Memory B cell (primary cell): Measurements from ENCODE around the gene NECTIN3.

Experiments used
- ATAC-seq: fragments of 150-1000 bp; cut with Tn5 transposase; 2 replicates; pipeline ENCODE4 v1.10.0; 2021; ENCODE audit warnings: low read depth, mild to moderate bottlenecking, moderate library complexity
- DNase-seq, 2 donors: peaks; one replicate each; pipeline ENCODE4 v3.0.0; 2022; ENCODE audit warnings: low spot score in 2 of 2
- H3K27ac Mint-ChIP-seq: one replicate; pipeline ENCODE4 v1.8.0; 2022; ENCODE audit warnings: mild to moderate bottlenecking, moderate library complexity, mixed read lengths
- H3K27me3 Mint-ChIP-seq: one replicate; pipeline ENCODE4 v1.8.0; 2022; ENCODE audit warnings: mixed read lengths
- H3K36me3 Mint-ChIP-seq: one replicate; pipeline ENCODE4 v1.8.0; 2022; ENCODE audit warnings: mild to moderate bottlenecking, mixed read lengths
- H3K4me1 Mint-ChIP-seq: one replicate; pipeline ENCODE4 v1.8.0; 2022; ENCODE audit warnings: mixed read lengths
- H3K4me3 Mint-ChIP-seq: one replicate; pipeline ENCODE4 v1.8.0; 2022; ENCODE audit warnings: mild to moderate bottlenecking, moderate library complexity, mixed read lengths
- H3K9me3 Mint-ChIP-seq: one replicate; pipeline ENCODE4 v1.8.0; 2022; ENCODE audit warnings: mixed read lengths

The NECTIN3 gene

DNA sequence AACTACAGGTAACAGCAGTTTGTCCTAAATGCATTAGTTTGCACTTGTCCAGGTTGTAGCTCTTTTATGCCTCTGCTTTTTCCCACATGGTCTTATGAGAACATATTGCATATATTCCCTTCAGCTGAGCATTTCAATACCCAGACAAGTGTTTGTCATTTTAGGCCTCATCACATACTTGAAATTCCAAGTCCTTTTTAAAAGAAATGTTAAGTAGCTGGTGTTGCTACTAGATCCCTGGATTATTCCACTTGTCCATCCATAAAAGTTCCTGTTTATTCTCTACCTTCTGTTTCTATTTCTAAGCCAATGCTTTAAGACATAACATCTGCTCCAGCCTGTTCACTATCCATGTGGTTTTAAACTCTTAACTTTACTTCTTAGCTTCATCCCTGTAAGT lies 128.4 kb downstream of the NECTIN3 start:
- Mint-ChIP-seq H3K27me3 (no peaks in the 10 kb centered on the region), H3K9me3 (no peaks in the 10 kb centered on the region), H3K27ac (no peak overlapping the region), H3K4me3 (no peak overlapping the region), H3K4me1 (no peaks in the 10 kb centered on the region), H3K36me3 (no peaks in the 10 kb centered on the region)
- DNase-seq (no peak), ATAC-seq (no peak)

DNA sequence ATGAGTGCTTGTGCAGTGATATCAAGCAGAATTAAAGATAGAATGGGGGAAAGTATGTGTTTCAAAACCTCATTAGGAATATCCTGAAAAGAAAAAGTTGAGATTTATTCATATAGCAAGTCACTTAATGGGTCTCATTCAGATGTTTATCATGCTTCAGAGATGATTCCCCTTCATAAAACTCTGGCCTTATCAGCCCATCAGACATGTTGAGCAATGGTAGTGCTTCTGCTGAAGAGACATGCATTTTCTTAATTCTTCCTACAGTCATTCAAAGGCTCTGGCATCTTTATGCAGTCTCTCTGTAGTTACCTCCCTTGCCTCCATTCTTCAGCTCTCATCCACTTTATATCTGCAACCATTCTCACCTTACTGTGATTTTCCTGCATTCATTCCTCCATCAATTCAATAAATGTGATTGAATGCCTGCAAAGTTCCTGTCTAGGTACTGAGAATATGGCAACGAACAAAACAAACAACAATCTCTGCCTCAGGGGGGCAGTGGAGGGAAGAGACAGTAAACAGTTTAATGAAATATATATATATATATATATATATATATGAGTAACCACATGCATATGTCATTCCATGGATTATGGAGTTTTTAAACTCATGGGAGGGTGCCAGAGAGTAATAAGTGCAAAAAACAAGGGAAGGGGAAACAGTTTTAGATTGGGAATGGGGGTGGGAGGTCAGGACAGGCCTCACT lies 138.5 kb downstream of the NECTIN3 start:
- Mint-ChIP-seq H3K4me1 (no peaks in the 10 kb centered on the region), H3K4me3 (no peak overlapping the region), H3K27me3 (no peaks in the 10 kb centered on the region), H3K9me3 (no peaks in the 10 kb centered on the region), H3K36me3 (no peaks in the 10 kb centered on the region), H3K27ac (no peak overlapping the region)
- ATAC-seq (no peak), DNase-seq (no peak)

DNA sequence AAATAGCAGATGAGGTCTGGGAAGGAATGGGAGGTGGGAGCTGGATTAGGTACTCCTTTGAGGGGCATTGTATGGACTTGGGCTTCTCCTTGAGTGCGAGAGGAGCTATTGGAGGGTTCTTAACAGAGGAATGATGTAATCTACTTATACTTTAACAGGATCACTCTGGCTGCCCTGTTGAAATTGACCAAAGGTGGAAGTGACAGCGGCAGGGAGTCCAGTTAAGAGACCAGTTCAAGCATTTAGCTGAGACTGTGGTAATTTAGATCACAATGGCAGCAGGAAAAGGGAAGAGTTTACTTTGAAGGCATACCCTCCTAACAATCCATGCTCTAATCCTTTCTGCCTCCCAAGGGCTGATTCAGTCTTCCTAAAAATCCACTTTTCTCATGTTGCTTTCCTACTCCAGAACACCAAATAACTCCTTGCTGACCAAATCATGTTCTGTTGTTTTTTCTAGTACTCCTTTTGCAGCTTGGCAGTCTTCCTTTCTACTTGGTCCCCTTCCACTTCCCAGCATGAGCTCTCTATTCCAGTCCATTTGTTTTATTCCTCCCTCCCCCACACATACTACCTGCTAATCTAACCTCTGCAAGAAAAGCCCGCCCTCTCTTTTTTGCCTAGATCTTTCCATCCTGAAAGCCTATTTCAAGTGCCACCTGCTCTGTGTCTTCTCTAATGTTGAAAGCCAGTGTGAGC lies 139.4 kb downstream of the NECTIN3 start:
- Mint-ChIP-seq H3K4me3 (no peak overlapping the region), H3K4me1 (no peaks in the 10 kb centered on the region), H3K9me3 (no peaks in the 10 kb centered on the region), H3K27ac (no peak overlapping the region), H3K36me3 (no peaks in the 10 kb centered on the region), H3K27me3 (no peaks in the 10 kb centered on the region)
- DNase-seq = no peak
- no peak for ATAC-seq

DNA sequence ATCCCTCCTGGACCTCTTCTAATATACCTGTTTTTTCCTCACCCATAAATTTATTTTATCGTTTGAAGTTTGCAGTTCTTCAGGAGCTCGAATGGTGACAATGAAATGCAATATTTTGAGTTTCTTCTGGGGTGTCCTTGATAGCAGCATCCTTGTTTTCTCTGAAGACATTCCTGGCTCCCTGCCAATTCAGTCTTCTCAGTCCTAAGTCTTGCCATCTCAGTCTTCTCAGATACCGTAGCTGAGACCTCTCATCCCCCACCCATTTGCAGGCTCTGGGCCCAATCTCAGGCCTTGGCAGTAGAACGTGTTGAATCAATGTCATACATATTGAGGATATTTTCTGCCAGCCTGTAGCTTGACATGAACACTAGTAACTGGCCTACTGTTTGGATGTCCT lies 140.9 kb downstream of the NECTIN3 start:
- Mint-ChIP-seq H3K4me3 (no peak overlapping the region), H3K27ac (no peak overlapping the region), H3K4me1 (no peaks in the 10 kb centered on the region), H3K36me3 (no peaks in the 10 kb centered on the region), H3K27me3 (no peaks in the 10 kb centered on the region), H3K9me3 (no peaks in the 10 kb centered on the region)
- DNase-seq (no peak), ATAC-seq (no peak)

DNA sequence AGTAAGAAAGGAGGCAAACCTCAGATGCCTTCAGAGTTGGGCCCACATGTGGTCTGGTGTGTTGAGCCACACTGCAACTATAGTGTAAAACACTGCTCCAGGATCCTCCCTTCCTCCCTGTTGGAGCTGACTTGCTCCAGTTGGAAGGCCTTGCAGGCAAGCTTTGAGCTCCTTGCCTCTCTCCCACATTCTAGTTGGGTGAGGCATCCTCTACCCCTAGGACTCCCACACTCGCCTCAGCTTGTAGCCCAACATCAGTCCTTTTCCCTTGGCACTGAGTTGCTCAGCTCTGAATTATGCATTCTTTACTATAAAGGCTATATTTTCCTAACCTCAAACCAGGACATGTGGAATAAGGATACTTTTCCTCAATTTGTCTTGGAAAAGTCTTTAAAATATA lies 143.9 kb downstream of the NECTIN3 start:
- no peaks in the 10 kb centered on the region for H3K9me3 Mint-ChIP-seq
- H3K27me3 Mint-ChIP-seq = no peaks in the 10 kb centered on the region
- no peaks in the 10 kb centered on the region for H3K36me3 Mint-ChIP-seq
- ATAC-seq (no peak), DNase-seq (no peak)
- H3K4me3 Mint-ChIP-seq = no peak overlapping the region
- no peak overlapping the region for H3K27ac Mint-ChIP-seq
- H3K4me1 Mint-ChIP-seq = no peaks in the 10 kb centered on the region

DNA sequence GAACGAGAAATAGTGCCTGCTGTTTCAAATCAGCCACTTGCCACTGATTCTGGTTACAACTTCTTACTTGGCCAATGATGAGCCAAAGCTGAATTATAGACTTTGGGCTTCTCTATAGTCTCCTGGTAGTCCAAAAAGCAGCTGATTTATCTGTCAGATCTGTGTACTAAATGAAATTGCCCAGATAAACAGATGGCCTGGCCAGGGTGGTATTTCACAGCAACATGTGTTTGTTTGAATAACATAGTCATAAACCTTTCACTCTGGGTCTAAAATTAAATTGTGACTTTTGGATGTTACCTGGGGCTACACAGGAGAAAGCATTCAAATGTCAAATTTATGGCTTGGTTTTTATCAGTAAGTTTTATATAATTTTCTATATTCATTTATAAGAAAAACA lies 147.0 kb downstream of the NECTIN3 start:
- Mint-ChIP-seq H3K4me3 (no peak overlapping the region), H3K36me3 (no peaks in the 10 kb centered on the region), H3K9me3 (no peaks in the 10 kb centered on the region), H3K27ac (no peak overlapping the region), H3K27me3 (no peaks in the 10 kb centered on the region), H3K4me1 (no peaks in the 10 kb centered on the region)
- ATAC-seq (no peak), DNase-seq (no peak)

DNA sequence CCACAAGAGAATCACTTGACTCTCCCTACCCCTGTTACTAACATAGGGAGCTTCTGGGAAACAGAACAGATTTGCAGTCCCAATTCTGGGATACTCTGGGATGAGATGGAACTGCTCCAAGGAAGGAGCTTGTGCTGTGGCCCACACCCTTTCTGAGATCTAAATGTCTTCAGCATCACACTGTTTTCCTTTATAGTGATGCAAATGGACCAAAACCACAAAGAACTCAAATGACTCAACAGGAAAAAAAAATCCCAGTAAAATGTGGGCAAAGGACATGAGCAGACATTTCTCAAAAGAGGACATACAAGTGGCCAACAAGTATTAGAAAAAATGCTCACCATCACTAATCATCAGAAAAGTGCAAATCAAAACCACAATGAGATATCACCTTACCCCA lies 155.6 kb downstream of the NECTIN3 start:
- no peak overlapping the region for H3K27ac Mint-ChIP-seq
- no peaks in the 10 kb centered on the region for H3K4me1 Mint-ChIP-seq
- no peaks in the 10 kb centered on the region for H3K27me3 Mint-ChIP-seq
- H3K4me3 Mint-ChIP-seq = no peak overlapping the region
- DNase-seq = no peak
- no peak for ATAC-seq
- H3K36me3 Mint-ChIP-seq = no peaks in the 10 kb centered on the region
- H3K9me3 Mint-ChIP-seq = no peaks in the 10 kb centered on the region

DNA sequence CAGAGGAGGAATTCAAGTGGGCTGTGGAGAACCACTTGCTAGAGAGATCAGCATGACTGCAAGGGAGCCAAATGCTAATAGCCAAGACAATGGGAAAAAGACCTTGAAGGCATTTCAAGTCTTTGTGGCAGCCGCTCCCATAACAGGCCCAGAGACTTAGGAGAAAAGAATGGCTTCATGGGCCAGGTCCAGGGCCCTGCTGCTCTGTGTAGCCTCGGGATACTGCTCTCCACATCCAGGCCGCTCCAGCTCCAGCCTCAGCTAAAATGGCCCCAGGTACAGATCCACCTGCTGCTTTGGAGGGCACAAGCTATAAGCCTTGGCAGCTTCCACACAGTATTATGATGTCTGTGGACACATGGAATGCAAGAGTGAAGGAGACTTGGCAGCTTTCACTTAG lies 157.7 kb downstream of the NECTIN3 start:
- Mint-ChIP-seq H3K36me3 (no peaks in the 10 kb centered on the region), H3K4me3 (no peak overlapping the region), H3K27me3 (no peaks in the 10 kb centered on the region), H3K9me3 (no peaks in the 10 kb centered on the region), H3K27ac (no peak overlapping the region), H3K4me1 (no peaks in the 10 kb centered on the region)
- DNase-seq (no peak), ATAC-seq (no peak)

DNA sequence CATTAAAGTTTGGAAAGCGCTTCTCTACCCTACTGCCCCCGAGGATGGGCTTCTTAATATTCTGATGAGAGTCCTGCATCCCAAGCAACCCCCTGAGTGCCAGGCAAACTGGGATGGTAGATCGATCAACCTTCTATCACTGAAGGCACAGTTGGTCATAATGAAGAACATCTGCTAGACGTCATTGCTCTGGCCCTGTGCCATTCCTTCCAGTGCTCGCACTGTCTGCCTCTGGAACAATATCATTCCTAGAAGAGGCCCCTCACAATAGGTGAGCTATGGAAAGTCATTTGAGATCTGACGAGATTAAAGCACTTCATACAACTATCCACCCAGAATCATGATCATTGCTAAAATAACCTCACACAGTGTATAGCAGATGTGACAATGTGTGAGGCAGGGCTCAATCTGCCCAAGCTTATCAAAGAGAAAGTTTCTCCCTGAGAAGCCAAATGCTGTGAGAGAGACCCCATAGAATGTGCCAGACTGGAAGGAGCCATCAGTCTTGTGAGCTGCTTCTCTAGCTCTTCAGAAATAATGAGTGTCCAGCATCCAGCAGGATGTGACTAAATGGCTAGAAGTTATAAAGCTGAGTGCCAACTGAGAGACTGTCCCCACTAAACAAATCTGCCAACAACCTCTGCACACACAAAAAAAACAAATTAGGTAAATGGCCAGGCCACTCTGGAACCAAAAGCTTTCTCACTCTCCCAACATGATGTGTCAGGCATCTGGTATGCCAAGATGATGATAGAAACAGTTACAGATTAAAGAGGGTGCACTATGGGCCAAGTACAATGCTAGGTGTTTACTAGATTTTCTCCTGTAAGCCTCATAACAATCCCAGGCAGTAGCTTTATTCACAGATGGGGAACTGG lies 165.5 kb downstream of the NECTIN3 start:
- Mint-ChIP-seq H3K4me3 (no peak overlapping the region), H3K9me3 (no peaks in the 10 kb centered on the region), H3K27ac (no peak overlapping the region), H3K36me3 (no peaks in the 10 kb centered on the region), H3K4me1 (no peaks in the 10 kb centered on the region), H3K27me3 (no peaks in the 10 kb centered on the region)
- ATAC-seq = no peak
- DNase-seq = no peak

DNA sequence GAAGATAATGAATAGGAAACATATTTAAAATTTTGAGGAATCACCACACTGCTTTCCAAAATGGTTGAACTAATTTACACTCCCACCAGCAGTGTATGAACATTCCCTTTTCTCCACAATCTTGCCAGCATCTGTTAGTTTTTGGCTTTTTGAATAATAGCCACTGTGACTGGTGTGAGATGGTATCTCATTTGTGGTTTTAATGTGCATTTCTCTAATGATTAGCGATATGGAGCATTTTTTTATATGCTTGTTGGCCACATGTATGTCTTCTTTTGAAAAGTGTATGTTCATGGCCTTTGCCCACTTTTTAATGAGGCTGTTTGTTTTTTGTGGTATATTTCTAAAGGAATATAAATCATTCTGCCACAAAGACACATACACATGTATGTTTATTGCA lies 166.3 kb downstream of the NECTIN3 start:
- H3K27me3 Mint-ChIP-seq = no peaks in the 10 kb centered on the region
- no peak overlapping the region for H3K27ac Mint-ChIP-seq
- no peaks in the 10 kb centered on the region for H3K36me3 Mint-ChIP-seq
- H3K4me1 Mint-ChIP-seq = no peaks in the 10 kb centered on the region
- DNase-seq (no peak), ATAC-seq (no peak)
- no peaks in the 10 kb centered on the region for H3K9me3 Mint-ChIP-seq
- H3K4me3 Mint-ChIP-seq = no peak overlapping the region

DNA sequence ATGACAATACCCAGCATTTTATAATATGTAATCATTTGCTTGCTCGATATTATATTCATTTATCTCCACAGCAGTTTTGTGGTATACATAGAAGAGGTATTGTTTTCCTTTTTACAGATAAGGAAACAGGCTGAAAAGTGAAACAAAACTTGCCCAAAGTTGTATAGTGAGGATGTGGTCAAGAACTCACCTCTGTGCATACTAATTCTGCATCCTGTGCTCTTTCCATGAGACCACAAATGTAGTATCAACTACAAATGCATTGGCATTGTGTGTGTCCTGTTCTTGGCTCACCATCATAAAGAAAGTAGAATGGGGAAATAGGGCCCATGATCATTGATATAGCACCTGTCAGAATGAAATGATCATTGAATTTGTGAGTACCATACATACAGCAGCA lies 167.3 kb downstream of the NECTIN3 start:
- Mint-ChIP-seq H3K27ac (no peak overlapping the region), H3K36me3 (peaks cover 3% of the 10 kb centered on the region), H3K27me3 (no peaks in the 10 kb centered on the region), H3K4me1 (no peaks in the 10 kb centered on the region), H3K4me3 (no peak overlapping the region), H3K9me3 (peaks cover 3% of the 10 kb centered on the region)
- peak; percentile 26 for ATAC-seq
- no peak for DNase-seq

DNA sequence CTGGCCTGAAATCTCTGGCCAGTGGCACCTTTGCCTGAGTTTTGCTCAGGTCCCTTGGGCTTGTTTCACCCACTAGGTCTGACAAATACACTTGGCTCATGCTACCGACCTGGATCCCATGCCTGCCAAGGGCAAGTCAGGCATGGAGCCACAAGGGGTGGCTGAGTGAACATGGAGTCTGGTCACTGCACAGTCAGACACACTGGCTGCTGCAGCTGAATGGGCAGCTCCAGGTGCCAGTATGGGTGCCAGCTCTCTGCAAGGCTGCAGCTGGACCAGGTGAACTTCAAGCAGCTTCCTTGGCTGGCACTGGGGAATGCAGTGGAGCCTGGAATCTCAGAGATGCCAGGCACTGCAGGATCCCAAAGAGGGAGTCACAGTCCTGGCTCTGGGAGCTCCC lies 170.3 kb downstream of the NECTIN3 start:
- peaks cover 8% of the 10 kb centered on the region for H3K9me3 Mint-ChIP-seq
- H3K27me3 Mint-ChIP-seq = peaks cover 6% of the 10 kb centered on the region
- no peaks in the 10 kb centered on the region for H3K4me1 Mint-ChIP-seq
- H3K36me3 Mint-ChIP-seq = peaks cover 4% of the 10 kb centered on the region
- ATAC-seq = no peak
- no peak overlapping the region for H3K4me3 Mint-ChIP-seq
- H3K27ac Mint-ChIP-seq = no peak overlapping the region
- no peak for DNase-seq
